Activated CD4-positive, alpha-beta T cell treated with anti-CD3 and anti-CD28 coated beads for 48 hours (primary cell): ENCODE measurements around the gene SULT1A2.
"Not testable (repeated sequence)": the region's sequence is repeated elsewhere in the genome, so short reads cannot be mapped to it uniquely, and the experiment has no call there.

Experiments
- DNase-seq: peaks from one replicate; pipeline ENCODE4 v3.0.0-alpha.2; 2020

The SULT1A2 gene

DNA sequence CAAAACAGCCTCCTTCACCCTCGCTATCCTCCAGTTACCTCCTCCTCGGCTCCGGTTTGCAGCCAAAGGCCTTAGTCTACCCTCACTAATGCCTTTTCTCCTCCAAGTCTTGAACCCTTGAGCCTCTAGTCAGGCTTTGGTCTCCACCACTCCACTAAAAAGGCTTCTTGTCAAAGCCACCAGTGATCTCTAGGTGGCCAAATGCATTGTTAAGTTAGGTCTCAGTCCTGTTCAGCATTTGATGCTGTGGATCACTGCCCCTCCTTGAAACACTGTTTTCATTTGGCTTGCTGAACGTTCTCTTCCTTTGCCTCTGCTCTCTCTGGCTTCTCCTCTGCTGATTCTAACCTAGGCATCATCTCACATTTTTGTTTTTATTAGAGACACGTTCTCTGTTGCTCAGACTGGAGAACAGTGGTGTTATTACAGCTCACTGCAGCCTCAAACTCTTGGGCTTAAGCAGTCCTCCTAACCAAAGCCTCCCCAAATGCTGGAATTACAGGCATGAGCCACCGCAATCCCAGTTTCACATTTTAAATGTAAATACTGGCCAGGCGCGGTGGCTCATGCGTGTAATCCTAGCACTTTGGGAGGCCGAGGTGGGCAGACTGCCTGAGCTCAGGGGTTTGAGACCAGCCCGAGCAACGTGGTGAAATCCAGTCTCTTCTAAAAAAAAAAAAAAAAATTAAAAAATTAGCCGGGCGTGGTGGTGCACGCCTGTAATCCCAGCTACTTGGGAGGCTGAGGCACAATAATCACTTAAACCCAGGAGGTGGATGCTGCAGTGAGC lies 42.0 kb downstream of the SULT1A2 start:
- no peak for DNase-seq

DNA sequence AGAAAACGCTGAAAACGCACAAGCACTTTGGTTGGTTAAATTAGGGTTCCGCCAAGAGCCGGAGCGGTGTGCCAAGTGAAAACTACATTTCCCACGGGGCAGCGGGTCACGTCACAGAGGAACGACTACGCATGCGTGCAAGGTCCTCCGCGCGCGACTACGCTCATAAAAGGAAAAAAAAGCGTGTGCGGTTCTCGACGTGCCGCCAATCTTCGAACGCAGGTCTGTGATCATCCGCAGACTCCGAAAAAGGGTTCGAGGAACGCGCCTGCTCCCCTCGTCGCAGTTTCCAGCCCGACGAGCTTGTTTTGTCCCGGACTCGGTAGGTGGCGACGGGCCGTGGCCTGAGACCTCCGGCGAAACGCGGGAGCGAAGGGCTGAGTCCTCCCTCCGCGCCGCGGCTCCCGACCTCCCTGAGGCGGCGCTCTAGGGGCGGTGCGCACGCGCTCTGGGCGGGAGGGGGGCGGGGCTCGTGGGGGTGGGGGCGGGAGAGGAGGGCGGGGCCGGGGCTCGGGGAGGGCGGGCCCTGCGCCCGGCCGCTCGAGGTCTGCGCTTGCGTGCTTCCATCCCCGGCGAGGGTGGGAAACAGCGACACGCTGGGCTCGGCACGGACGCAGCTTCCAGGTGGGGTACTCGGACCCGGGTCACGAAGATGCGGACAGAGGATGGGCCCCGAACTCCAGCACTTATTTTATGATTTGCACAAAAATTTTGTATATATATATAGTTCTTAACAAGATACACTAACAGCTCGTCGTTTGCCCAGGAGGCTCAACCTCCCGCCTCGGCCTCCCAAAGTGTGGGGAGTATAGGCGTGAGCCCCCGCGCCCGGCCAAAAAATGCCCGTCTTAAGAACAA lies 42.8 kb downstream of the SULT1A2 start, which contains the start of gene SGF29:
SGF29 (plus strand) TSS at position 145 of the 858 bp plus-strand sequence. CDS start 27,150 bp downstream, outside the sequence.
- peak; percentile 95 for DNase-seq

DNA sequence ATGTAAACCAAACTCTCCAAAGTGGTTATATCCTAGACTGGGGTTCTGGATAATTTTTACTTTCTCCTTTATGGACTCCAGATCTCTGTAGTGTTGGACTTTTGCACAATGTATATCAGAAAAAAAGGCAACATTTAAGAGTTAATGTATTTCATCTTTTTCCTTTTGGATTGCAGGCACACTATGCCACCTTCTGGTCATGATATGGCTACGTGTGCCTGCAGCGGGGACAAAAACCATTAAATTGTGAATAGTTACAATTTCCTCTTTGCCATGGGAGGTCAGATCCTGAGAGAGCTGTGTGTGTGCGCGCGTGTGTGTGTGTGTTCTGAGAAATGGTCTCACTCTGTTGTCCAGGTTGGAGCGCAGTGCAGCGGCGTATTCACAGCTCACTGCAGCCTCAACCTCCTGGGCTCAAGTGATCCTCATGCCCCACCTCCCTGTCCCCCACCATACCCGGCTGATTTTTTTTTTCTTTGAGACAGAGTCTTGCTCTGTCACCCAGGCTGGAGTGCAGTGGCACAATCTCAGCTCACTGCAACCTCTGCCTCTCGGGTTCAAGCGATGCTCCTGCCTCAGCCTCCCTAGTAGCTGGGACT lies 47.5 kb downstream of the SULT1A2 start:
- DNase-seq = peak; percentile 8

GRCh38 chr16:28548306-28548802 lies 48.5 kb downstream of the SULT1A2 start:
- DNase-seq = no peak

GRCh38 chr16:28546626-28547025 lies 50.2 kb downstream of the SULT1A2 start:
- DNase-seq = no peak

DNA sequence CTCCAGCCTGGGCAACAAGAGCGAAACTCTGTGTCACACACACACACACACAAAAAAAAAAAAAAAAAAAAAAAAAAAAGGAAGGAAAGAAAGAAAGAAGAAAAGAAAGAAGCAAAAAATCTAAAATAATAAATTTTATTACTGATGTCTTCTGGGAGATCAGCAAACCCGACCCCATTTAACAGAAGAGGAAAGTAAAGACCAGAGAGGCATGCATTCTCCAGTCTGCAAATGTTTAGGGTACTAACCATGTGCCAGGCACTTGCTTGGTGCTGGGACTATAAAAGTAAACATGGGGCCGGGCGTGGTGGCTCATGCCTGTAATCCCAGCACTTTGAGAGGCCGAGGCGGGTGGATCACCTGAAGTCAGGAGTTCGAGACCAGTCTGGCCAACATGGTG lies 50.9 kb downstream of the SULT1A2 start:
- DNase-seq = not testable (repeated sequence)

GRCh38 chr16:28544998-28545397 lies 51.9 kb downstream of the SULT1A2 start:
- DNase-seq = no peak

DNA sequence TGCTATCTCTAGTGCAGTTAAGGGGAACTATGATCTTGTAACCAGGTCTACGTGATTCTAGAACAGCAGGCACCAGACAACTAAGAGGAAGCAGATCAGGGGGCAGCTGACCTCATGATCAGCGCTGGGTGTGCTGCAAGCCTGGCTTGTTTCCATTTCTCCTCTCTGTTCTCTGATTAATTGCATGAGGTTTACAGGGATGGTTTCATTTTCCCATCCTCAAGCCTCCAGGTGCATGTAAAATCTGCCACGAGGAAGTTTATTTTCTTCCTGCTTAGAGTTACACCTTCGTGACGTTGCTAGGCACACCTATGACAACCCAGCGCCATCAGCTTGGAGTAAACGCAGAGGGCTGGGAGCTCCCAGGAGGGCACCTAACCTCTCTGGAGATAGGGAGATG lies 53.8 kb downstream of the SULT1A2 start:
- DNase-seq = no peak

- no peak for DNase-seq
Observed at GRCh38 chr16:28542646-28543045, 54.2 kb downstream of the SULT1A2 start.
